HG02981 (cell line): ENCODE measurements around the gene KMT2E.

Source experiments
- ATAC-seq: cut with Tn5 transposase; IDR thresholded peaks from one replicate; pipeline ENCODE4 v1.9.1; 2021; ENCODE audit warnings: mild to moderate bottlenecking, moderate library complexity; ENCODE audit not compliant: unreplicated experiment

KMT2E gene

GRCh38 chr7:105156731-105157130, 142.7 kb downstream of the KMT2E start:
- no peak for ATAC-seq

- no peak for ATAC-seq
These were observed 143.3 kb downstream of the KMT2E start for GRCh38 chr7:105157278-105157677.

- no peak for ATAC-seq
These were observed 147.4 kb downstream of the KMT2E start for GRCh38 chr7:105161366-105161765.
